ENCODE data around the gene RBFOX1. TPM values are rescaled to one million over a fixed set of nuclear protein-coding genes. Genes with fewer than 3 reads are reported as not detected.
A peak's percentile ranks its signal among the peaks of the same experiment; 100 is the strongest.

The RBFOX1 gene
- total RNA-seq, 2 donors from 2014 or later, result 46.5 to 58.1 TPM

GRCh38 chr16:7438601-7439000 is 106.0 kb downstream of the RBFOX1 start:
- DNase-seq, result no peak
- intact Hi-C loops (cut with DNase I), result no loop called here
- no peak for ATAC-seq

GRCh38 chr16:7439518-7439917 is 106.9 kb downstream of the RBFOX1 start:
- intact Hi-C loops (cut with DNase I), result no loop called here
- ATAC-seq (no peak), DNase-seq (no peak)

GRCh38 chr16:7440886-7441400 is 108.3 kb downstream of the RBFOX1 start:
- no peak for ATAC-seq
- intact Hi-C loops (cut with DNase I), result no loop called here
- DNase-seq, result no peak

- DNase-seq (no peak), ATAC-seq (no peak)
- intact Hi-C loops (cut with DNase I), result no loop called here
These were observed 109.4 kb downstream of the RBFOX1 start for GRCh38 chr16:7442050-7442449.

GRCh38 chr16:7443142-7443541 is 110.5 kb downstream of the RBFOX1 start:
- DNase-seq (no peak), ATAC-seq (no peak)
- intact Hi-C loops (cut with DNase I), result no loop called here

- ATAC-seq, result no peak
- intact Hi-C loops (cut with DNase I), result no loop called here
- DNase-seq, result no peak
These were observed 111.2 kb downstream of the RBFOX1 start for GRCh38 chr16:7443648-7444365.

- ATAC-seq, result no peak
- intact Hi-C loops (cut with DNase I), result no loop called here
- DNase-seq, result no peak
These were observed 116.7 kb downstream of the RBFOX1 start for GRCh38 chr16:7449306-7449705.

- DNase-seq (no peak), ATAC-seq (no peak)
- intact Hi-C loops (cut with DNase I), result no loop called here
These were observed 117.2 kb downstream of the RBFOX1 start for GRCh38 chr16:7449808-7450207.

GRCh38 chr16:7450440-7450839 is 117.8 kb downstream of the RBFOX1 start:
- DNase-seq, result no peak
- intact Hi-C loops (cut with DNase I), result no loop called here
- ATAC-seq, result no peak

GRCh38 chr16:7452090-7452489 is 119.4 kb downstream of the RBFOX1 start:
- intact Hi-C loops (cut with DNase I), result no loop called here
- no peak for ATAC-seq
- no peak for DNase-seq

GRCh38 chr16:7456211-7456610 is 123.6 kb downstream of the RBFOX1 start:
- intact Hi-C loops (cut with DNase I), result no loop called here
- ATAC-seq, result no peak

GRCh38 chr16:7458144-7458543 is 125.5 kb downstream of the RBFOX1 start:
- DNase-seq, result no peak
- ATAC-seq, result no peak
- intact Hi-C loops (cut with DNase I), result no loop called here

More at GRCh38 chr16:7456211-7456610, 123.6 kb downstream of the RBFOX1 start:
- DNase-seq, result no peak

- DNase-seq, result no peak
- ATAC-seq, result no peak
- intact Hi-C loops (cut with DNase I), result no loop called here
These were observed 137.7 kb downstream of the RBFOX1 start for GRCh38 chr16:7470344-7470743.

GRCh38 chr16:7471268-7471667 is 138.6 kb downstream of the RBFOX1 start:
- intact Hi-C loops (cut with DNase I), result no loop called here
- no peak for DNase-seq
- no peak for ATAC-seq

- DNase-seq, result no peak
- ATAC-seq, result no peak
- intact Hi-C loops (cut with DNase I), result no loop called here
These were observed 149.4 kb downstream of the RBFOX1 start for GRCh38 chr16:7482032-7482431.

GRCh38 chr16:7482596-7483290 is 150.1 kb downstream of the RBFOX1 start:
- DNase-seq (no peak), ATAC-seq (no peak)
- intact Hi-C loops (cut with DNase I), result no loop called here

- intact Hi-C loops (cut with DNase I), result no loop called here
- ATAC-seq (no peak), DNase-seq (no peak)
These were observed 155.1 kb downstream of the RBFOX1 start for GRCh38 chr16:7487574-7488323.

- no peak for ATAC-seq
These were observed 159.5 kb downstream of the RBFOX1 start for GRCh38 chr16:7492122-7492521.

GRCh38 chr16:7493133-7493532 is 160.5 kb downstream of the RBFOX1 start:
- intact Hi-C loops (cut with DNase I), result no loop called here

More at GRCh38 chr16:7492122-7492521, 159.5 kb downstream of the RBFOX1 start:
- intact Hi-C loops (cut with DNase I), result no loop called here
- DNase-seq, result no peak

GRCh38 chr16:7497691-7498090 is 165.0 kb downstream of the RBFOX1 start:
- intact Hi-C loops (cut with DNase I), result no loop called here
- DNase-seq (no peak), ATAC-seq (peak in 1 of 2 donors; percentile 32)

More at GRCh38 chr16:7493133-7493532, 160.5 kb downstream of the RBFOX1 start:
- ATAC-seq, result no peak
- DNase-seq, result no peak
